NCI-H2081 treated with DMSO at 0.1 percent for 48 hours (cell line): ENCODE measurements around the gene MBOAT2.

Source experiments
- DNase-seq: peaks from one replicate; lab custom pipeline; 2025; lab: John Stamatoyannopoulos, UW

Gene MBOAT2

GRCh38 chr2:9018109-9018508 is 14.6 kb upstream of the MBOAT2 start:
- DNase-seq = no peak

- DNase-seq = no peak
These were observed 13.9 kb upstream of the MBOAT2 start for GRCh38 chr2:9017411-9017810.

- no peak for DNase-seq
These were observed 12.5 kb upstream of the MBOAT2 start for GRCh38 chr2:9015998-9016397.

- no peak for DNase-seq
These were observed 9.9 kb upstream of the MBOAT2 start for GRCh38 chr2:9013403-9013802.

GRCh38 chr2:9010866-9011265 is 7.4 kb upstream of the MBOAT2 start:
- no peak for DNase-seq

- no peak for DNase-seq
These were observed 5.6 kb upstream of the MBOAT2 start for GRCh38 chr2:9008951-9009664.

- DNase-seq = no peak
These were observed 2.9 kb upstream of the MBOAT2 start for GRCh38 chr2:9006368-9006767.

GRCh38 chr2:9004338-9005204 is 1.1 kb upstream of the MBOAT2 start:
- DNase-seq = no peak

GRCh38 chr2:9003366-9003615 is 193 bp downstream of the MBOAT2 start:
- no peak for DNase-seq

- no peak for DNase-seq
These were observed 683 bp downstream of the MBOAT2 start for GRCh38 chr2:9002637-9003365.

- DNase-seq = no peak
These were observed 1.2 kb downstream of the MBOAT2 start for GRCh38 chr2:9002313-9002636.

GRCh38 chr2:9001778-9002177 is 1.7 kb downstream of the MBOAT2 start:
- no peak for DNase-seq

- no peak for DNase-seq
These were observed 2.3 kb downstream of the MBOAT2 start for GRCh38 chr2:9001229-9001628.

GRCh38 chr2:9000442-9000841 is 3.0 kb downstream of the MBOAT2 start:
- no peak for DNase-seq

- no peak for DNase-seq
These were observed 3.7 kb downstream of the MBOAT2 start for GRCh38 chr2:8999797-9000196.

- no peak for DNase-seq
These were observed 4.4 kb downstream of the MBOAT2 start for GRCh38 chr2:8999102-8999446.

- no peak for DNase-seq
These were observed 4.9 kb downstream of the MBOAT2 start for GRCh38 chr2:8998418-8999101.

- DNase-seq = no peak
These were observed 5.9 kb downstream of the MBOAT2 start for GRCh38 chr2:8997631-8998030.

- DNase-seq = no peak
These were observed 6.4 kb downstream of the MBOAT2 start for GRCh38 chr2:8997108-8997507.

GRCh38 chr2:8996006-8996405 is 7.5 kb downstream of the MBOAT2 start:
- DNase-seq = no peak

GRCh38 chr2:8994386-8994785 is 9.1 kb downstream of the MBOAT2 start:
- no peak for DNase-seq

GRCh38 chr2:8993902-8994278 is 9.6 kb downstream of the MBOAT2 start:
- DNase-seq = no peak
